ENCODE measurements around the gene MGLL. TPM values are rescaled to one million over a fixed set of nuclear protein-coding genes. Genes with fewer than 3 reads are reported as not detected.

MGLL gene
- total and polyA plus RNA-seq, 2 donors (not counting 1 experiment from before 2014, with no cell fraction given), result 1.7 to 6.9 TPM

DNA sequence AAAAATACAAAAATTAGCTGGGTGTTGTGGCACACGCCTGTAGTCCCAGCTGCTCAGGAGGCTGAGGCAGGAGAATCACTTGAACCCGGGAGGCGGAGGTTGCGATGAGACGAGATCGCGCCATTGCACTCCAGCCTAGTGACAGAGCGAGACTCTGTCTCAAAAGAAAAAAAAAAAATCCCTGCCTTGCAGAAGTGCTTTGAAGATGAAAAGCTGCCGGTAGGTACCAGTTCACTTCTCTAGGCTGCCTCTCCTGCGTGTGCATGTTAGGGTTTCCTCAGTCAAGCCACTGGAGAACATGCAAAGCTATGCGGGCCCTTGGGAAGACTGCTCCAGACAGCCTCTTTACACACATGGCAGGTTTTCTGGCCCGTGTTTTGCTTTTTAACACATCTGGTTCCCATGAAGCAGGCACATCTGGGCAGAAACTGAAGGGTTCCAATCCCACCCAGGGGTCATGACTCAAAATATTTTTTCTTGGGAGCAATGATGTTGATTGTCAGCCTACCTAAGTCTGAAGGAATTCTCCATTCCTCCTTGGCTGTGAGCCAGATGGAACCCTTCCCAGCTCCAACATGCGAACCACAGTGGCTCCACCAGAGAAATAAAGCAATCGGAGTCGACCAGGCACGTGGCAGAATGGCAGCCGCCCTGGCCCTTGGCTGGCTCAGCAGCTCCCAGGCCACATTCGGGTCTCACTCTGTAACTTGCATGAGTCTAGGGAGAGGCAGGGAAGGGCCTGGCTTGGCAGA, 29.6 kb downstream of the MGLL start:
- intact Hi-C loops (cut with micrococcal nuclease), result no loop called here
- Mint-ChIP-seq H3K4me1 (peaks cover 5% of the 10 kb centered on the region), H3K27ac (no peak overlapping the region), H3K4me3 (no peak overlapping the region), H3K9me3 (ENCODE audit: insufficient read depth) (peaks cover 3% of the 10 kb centered on the region), H3K27me3 (no peaks in the 10 kb centered on the region)
- Histone ChIP-seq H3K36me3 (replicated peaks in 1 of 2; ENCODE audit: control extremely low read depth in 1 of 2, control insufficient read depth in 1 of 2, extremely low read depth in 1 of 2, insufficient read depth in 2 of 2, low read length in 1 of 2) (no peaks in the 10 kb centered on the region), H2AFZ (ENCODE audit: insufficient read depth, low read depth, low read length, poor library complexity, severe bottlenecking) (no peak overlapping the region), H3K9ac (ENCODE audit: low read length) (no peak overlapping the region), H3K27me3 (replicated peaks in 1 of 4; ENCODE audit: control extremely low read depth in 1 of 4, control insufficient read depth in 3 of 4, insufficient read depth in 4 of 4, low read length in 3 of 4) (no peaks in the 10 kb centered on the region), H3K9me3 (ENCODE audit: control extremely low read depth in 1 of 3, control insufficient read depth in 2 of 3, insufficient read depth in 1 of 3, low read length in 2 of 3) (no peaks in the 10 kb centered on the region), H3K27ac (ENCODE audit: low read length in 2 of 2) (no peak overlapping the region), H4K20me1 (ENCODE audit: control insufficient read depth, insufficient read depth, low read length, poor library complexity, severe bottlenecking) (no peaks in the 10 kb centered on the region), H3K4me2 (replicated peaks; ENCODE audit: low read depth, low read length, poor library complexity, severe bottlenecking) (no peak overlapping the region), H3K4me3 (ENCODE audit: control extremely low read depth in 1 of 5, extremely low read depth in 1 of 5, insufficient read depth in 1 of 5, low read depth in 2 of 5, low read length in 4 of 5) (no peak overlapping the region), H3K4me1 (ENCODE audit: control insufficient read depth in 2 of 2, insufficient read depth in 2 of 2, low read length in 2 of 2) (peaks cover 0 to 4% of the 10 kb centered on the region in 2 donors), H3K79me2 (ENCODE audit: control insufficient read depth, insufficient read depth, low read length) (no peaks in the 10 kb centered on the region)
- ChIA-PET CTCF (no interaction called here), POLR2A (no interaction called here)
- ATAC-seq (ENCODE audit: low read depth) (no peak), DNase-seq (no peak)
- TF ChIP-seq, protein P1, sequence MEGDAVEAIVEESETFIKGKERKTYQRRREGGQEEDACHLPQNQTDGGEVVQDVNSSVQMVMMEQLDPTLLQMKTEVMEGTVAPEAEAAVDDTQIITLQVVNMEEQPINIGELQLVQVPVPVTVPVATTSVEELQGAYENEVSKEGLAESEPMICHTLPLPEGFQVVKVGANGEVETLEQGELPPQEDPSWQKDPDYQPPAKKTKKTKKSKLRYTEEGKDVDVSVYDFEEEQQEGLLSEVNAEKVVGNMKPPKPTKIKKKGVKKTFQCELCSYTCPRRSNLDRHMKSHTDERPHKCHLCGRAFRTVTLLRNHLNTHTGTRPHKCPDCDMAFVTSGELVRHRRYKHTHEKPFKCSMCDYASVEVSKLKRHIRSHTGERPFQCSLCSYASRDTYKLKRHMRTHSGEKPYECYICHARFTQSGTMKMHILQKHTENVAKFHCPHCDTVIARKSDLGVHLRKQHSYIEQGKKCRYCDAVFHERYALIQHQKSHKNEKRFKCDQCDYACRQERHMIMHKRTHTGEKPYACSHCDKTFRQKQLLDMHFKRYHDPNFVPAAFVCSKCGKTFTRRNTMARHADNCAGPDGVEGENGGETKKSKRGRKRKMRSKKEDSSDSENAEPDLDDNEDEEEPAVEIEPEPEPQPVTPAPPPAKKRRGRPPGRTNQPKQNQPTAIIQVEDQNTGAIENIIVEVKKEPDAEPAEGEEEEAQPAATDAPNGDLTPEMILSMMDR (IDR thresholded peaks at IDR 0.05), result no peak
- TF ChIP-seq EZH2 (IDR thresholded peaks at IDR 0.05; ENCODE audit: borderline replicate concordance, insufficient read depth, low read depth, low read length, poor library complexity, severe bottlenecking), result no peak
- WGBS (ENCODE audit: insufficient coverage), result over 99% methylated on average over 17 of the region's 18 CpGs

GRCh38 chr3:127791221-127791913, 30.9 kb downstream of the MGLL start:
- Histone ChIP-seq H3K27ac (ENCODE audit: low read length in 2 of 2) (no peak overlapping the region), H3K4me1 (ENCODE audit: control insufficient read depth in 2 of 2, insufficient read depth in 2 of 2, low read length in 2 of 2) (peaks cover 0 to 4% of the 10 kb centered on the region in 2 donors), H3K36me3 (replicated peaks in 1 of 2; ENCODE audit: control extremely low read depth in 1 of 2, control insufficient read depth in 1 of 2, extremely low read depth in 1 of 2, insufficient read depth in 2 of 2, low read length in 1 of 2) (no peaks in the 10 kb centered on the region), H3K9ac (ENCODE audit: low read length) (no peak overlapping the region), H4K20me1 (ENCODE audit: control insufficient read depth, insufficient read depth, low read length, poor library complexity, severe bottlenecking) (no peaks in the 10 kb centered on the region), H3K4me3 (ENCODE audit: control extremely low read depth in 1 of 5, extremely low read depth in 1 of 5, insufficient read depth in 1 of 5, low read depth in 2 of 5, low read length in 4 of 5) (no peak overlapping the region), H3K27me3 (replicated peaks in 1 of 4; ENCODE audit: control extremely low read depth in 1 of 4, control insufficient read depth in 3 of 4, insufficient read depth in 4 of 4, low read length in 3 of 4) (no peaks in the 10 kb centered on the region), H3K4me2 (replicated peaks; ENCODE audit: low read depth, low read length, poor library complexity, severe bottlenecking) (no peak overlapping the region), H2AFZ (ENCODE audit: insufficient read depth, low read depth, low read length, poor library complexity, severe bottlenecking) (no peak overlapping the region), H3K79me2 (ENCODE audit: control insufficient read depth, insufficient read depth, low read length) (no peaks in the 10 kb centered on the region), H3K9me3 (ENCODE audit: control extremely low read depth in 1 of 3, control insufficient read depth in 2 of 3, insufficient read depth in 1 of 3, low read length in 2 of 3) (no peaks in the 10 kb centered on the region)
- ATAC-seq (ENCODE audit: low read depth) (peak; percentile 67), DNase-seq (peak; percentile 35)
- CTCF ChIA-PET, result interaction anchor here (0.8 to 1.7 kb wide), 8 partner anchors 9 to 180 kb away, joined by 3 to 12 read pairs (median 3); no protein-coding TSS in a partner anchor
- Mint-ChIP-seq H3K4me1 (peaks cover 5% of the 10 kb centered on the region), H3K27ac (peak overlapping the region; percentile 0), H3K27me3 (no peaks in the 10 kb centered on the region), H3K4me3 (no peak overlapping the region), H3K9me3 (ENCODE audit: insufficient read depth) (peaks cover 3% of the 10 kb centered on the region)
- intact Hi-C loops (cut with micrococcal nuclease), result no loop called here
- WGBS (ENCODE audit: insufficient coverage), result 44% methylated on average over 5 of the region's 9 CpGs
- no peak for TF ChIP-seq EZH2 (IDR thresholded peaks at IDR 0.05; ENCODE audit: borderline replicate concordance, insufficient read depth, low read depth, low read length, poor library complexity, severe bottlenecking)
- TF ChIP-seq, protein P1 (IDR thresholded peaks at IDR 0.05), result no peak
- POLR2A ChIA-PET, result interaction anchor here (0.7 kb wide), 1 partner anchor 20 kb away, joined by 9 read pairs; no protein-coding TSS in a partner anchor
